ENCODE results near the gene SYNDIG1.

The SYNDIG1 gene

DNA sequence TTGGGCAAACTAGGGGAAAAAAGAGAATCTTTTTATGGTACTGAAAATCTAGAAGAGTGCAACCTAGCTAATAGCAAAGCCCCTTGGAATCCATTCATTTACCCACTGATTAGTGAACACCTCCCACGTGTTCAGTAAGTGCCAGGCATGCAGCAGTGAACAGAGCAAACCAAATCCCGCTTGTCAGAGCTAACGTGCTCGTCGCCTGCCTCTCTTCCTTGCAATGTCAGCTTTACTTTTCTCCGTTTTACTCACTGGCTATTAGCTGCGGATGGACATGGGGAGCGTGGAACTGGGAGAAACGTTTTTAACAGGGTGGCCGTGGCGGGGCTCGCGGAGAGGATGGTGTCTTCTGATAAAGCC lies 120.4 kb downstream of the SYNDIG1 start:
- Histone ChIP-seq H2BK5ac (ENCODE audit: low read depth, low read length, poor library complexity, severe bottlenecking) (no peak overlapping the region), H3K4me1 (ENCODE audit: control insufficient read depth, insufficient read depth, low read depth, low read length) (peaks cover 8% of the 10 kb centered on the region), H4K8ac (ENCODE audit: low read length) (no peak overlapping the region), H3K79me1 (replicated peaks; ENCODE audit: low read length, poor library complexity, severe bottlenecking) (no peaks in the 10 kb centered on the region), H3K36me3 (ENCODE audit: control insufficient read depth in 1 of 2, insufficient read depth in 2 of 2, low read depth in 1 of 2, low read length in 2 of 2) (no peaks in the 10 kb centered on the region), H2AFZ (ENCODE audit: low read depth, low read length) (no peak overlapping the region), H3K27ac (ENCODE audit: low read length, poor library complexity, severe bottlenecking) (no peak overlapping the region), H2BK120ac (ENCODE audit: low read depth, low read length) (no peak overlapping the region), H2BK15ac (ENCODE audit: low read depth, poor library complexity, severe bottlenecking) (no peak overlapping the region), H3K27me3 (ENCODE audit: control insufficient read depth in 1 of 2, insufficient read depth in 1 of 2, low read length in 2 of 2) (peaks cover 0 to 9% of the 10 kb centered on the region in 2 experiments), H3K4me3 (ENCODE audit: insufficient read depth in 1 of 2, low read depth in 1 of 2, low read length in 2 of 2) (no peak overlapping the region), H3K9me3 (ENCODE audit: control insufficient read depth, low read length) (no peaks in the 10 kb centered on the region), H3K23ac (ENCODE audit: low read length in 2 of 2) (no peak overlapping the region), H3K4ac (ENCODE audit: low read depth in 1 of 2, low read length in 2 of 2) (no peak overlapping the region), H3K18ac (ENCODE audit: low read depth in 1 of 2, low read length in 2 of 2) (no peak overlapping the region), H4K91ac (ENCODE audit: low read length) (no peak overlapping the region), H2AK5ac (ENCODE audit: low read length, severe bottlenecking) (no peak overlapping the region), H3K4me2 (ENCODE audit: low read length, poor library complexity, severe bottlenecking) (no peak overlapping the region), H2BK12ac (ENCODE audit: low read length in 2 of 2) (no peak overlapping the region), H3K9ac (ENCODE audit: low read length) (no peak overlapping the region), H3K14ac (ENCODE audit: low read length in 2 of 2) (no peak overlapping the region)
- WGBS = 79% methylated on average over 13 of the region's 13 CpGs
- DNase-seq = no peak

DNA sequence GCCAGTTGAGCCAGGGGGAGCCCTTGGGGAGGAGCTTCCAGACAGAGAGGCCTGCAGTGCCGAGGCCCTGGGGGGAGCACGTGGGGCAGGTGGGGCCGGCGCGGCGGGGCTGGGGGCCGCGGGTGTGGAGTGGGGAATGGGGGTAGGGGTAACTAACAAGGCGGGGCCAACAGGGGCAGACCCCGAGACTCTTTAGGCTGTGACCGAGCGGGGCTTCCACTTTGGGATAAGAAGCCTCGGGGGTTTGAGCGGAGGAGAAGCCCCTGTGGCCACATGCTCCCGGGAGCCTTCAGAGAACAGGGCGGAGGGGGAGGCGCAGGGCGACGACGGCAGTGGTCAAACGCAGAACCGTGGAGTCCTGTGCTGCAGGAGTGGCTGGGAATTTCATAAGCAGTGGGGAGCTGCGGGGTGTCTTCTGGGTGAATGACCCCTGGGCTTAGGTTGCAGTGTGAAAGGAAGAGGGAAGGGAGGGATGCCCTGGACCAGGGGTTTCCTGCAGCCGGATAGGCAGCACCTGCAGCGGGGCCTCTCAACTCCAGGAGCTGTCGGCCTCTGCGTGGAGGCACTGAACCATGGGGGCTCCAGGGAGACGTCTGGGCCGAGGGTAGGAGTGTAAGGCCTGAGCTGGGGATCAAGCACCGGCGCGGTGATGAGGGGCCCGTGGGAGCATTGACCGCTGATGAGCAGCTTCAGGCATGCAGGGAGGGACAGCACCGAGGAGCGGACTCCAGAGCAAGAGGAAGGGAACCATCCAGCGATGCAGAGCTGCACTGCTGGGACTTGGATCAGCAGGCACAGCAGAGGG lies 121.0 kb downstream of the SYNDIG1 start:
- Histone ChIP-seq H3K14ac (ENCODE audit: low read length in 2 of 2) (no peak overlapping the region), H3K36me3 (ENCODE audit: control insufficient read depth in 1 of 2, insufficient read depth in 2 of 2, low read depth in 1 of 2, low read length in 2 of 2) (no peaks in the 10 kb centered on the region), H2BK5ac (ENCODE audit: low read depth, low read length, poor library complexity, severe bottlenecking) (no peak overlapping the region), H3K23ac (ENCODE audit: low read length in 2 of 2) (no peak overlapping the region), H2AFZ (ENCODE audit: low read depth, low read length) (no peak overlapping the region), H3K27ac (ENCODE audit: low read length, poor library complexity, severe bottlenecking) (no peak overlapping the region), H2BK12ac (ENCODE audit: low read length in 2 of 2) (no peak overlapping the region), H3K27me3 (ENCODE audit: control insufficient read depth in 1 of 2, insufficient read depth in 1 of 2, low read length in 2 of 2) (peaks cover 0 to 9% of the 10 kb centered on the region in 2 experiments), H4K8ac (ENCODE audit: low read length) (no peak overlapping the region), H3K4me3 (ENCODE audit: insufficient read depth in 1 of 2, low read depth in 1 of 2, low read length in 2 of 2) (no peak overlapping the region), H4K91ac (ENCODE audit: low read length) (no peak overlapping the region), H3K4me1 (ENCODE audit: control insufficient read depth, insufficient read depth, low read depth, low read length) (peaks cover 4% of the 10 kb centered on the region), H3K79me1 (replicated peaks; ENCODE audit: low read length, poor library complexity, severe bottlenecking) (no peaks in the 10 kb centered on the region), H2BK120ac (ENCODE audit: low read depth, low read length) (no peak overlapping the region), H2AK5ac (ENCODE audit: low read length, severe bottlenecking) (no peak overlapping the region), H3K4ac (ENCODE audit: low read depth in 1 of 2, low read length in 2 of 2) (no peak overlapping the region), H3K18ac (ENCODE audit: low read depth in 1 of 2, low read length in 2 of 2) (no peak overlapping the region), H2BK15ac (ENCODE audit: low read depth, poor library complexity, severe bottlenecking) (no peak overlapping the region), H3K9me3 (ENCODE audit: control insufficient read depth, low read length) (no peaks in the 10 kb centered on the region), H3K9ac (ENCODE audit: low read length) (no peak overlapping the region), H3K4me2 (ENCODE audit: low read length, poor library complexity, severe bottlenecking) (no peak overlapping the region)
- 81% methylated on average over 37 of the region's 37 CpGs for WGBS
- DNase-seq = no peak

DNA sequence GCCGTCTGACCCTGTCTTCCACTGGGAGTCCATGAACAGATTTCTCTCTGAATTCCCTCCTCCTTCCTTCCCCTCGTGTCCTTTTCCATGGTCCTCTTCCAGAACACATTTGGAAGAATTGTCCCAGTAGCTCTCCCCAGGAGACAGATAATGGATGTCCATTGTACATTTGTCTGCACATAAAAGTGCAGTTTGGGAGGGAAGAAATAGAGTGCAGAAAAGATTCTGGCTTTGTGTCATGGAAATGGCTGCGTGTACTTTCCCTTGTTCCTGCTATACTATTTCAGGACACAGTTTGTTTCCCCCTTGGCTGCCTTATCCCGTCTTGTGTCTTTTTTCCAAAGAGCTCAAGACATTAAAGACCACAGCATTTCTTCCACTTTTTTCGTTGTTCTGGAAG lies 127.6 kb downstream of the SYNDIG1 start:
- H3K9ac ChIP-seq (ENCODE audit: low read length) = no peak overlapping the region
- H3K18ac ChIP-seq (ENCODE audit: low read depth in 1 of 2, low read length in 2 of 2) = no peak overlapping the region
- H2BK5ac ChIP-seq (ENCODE audit: low read depth, low read length, poor library complexity, severe bottlenecking) = no peak overlapping the region
- H3K27ac ChIP-seq (ENCODE audit: low read length, poor library complexity, severe bottlenecking) = no peak overlapping the region
- no peak overlapping the region for H2BK120ac ChIP-seq (ENCODE audit: low read depth, low read length)
- peaks cover 27% of the 10 kb centered on the region for H3K9me3 ChIP-seq (ENCODE audit: control insufficient read depth, low read length)
- no peak overlapping the region for H3K23ac ChIP-seq (ENCODE audit: low read length in 2 of 2)
- H2AFZ ChIP-seq (ENCODE audit: low read depth, low read length) = no peak overlapping the region
- no peak overlapping the region for H3K4ac ChIP-seq (ENCODE audit: low read depth in 1 of 2, low read length in 2 of 2)
- DNase-seq = no peak
- H3K4me1 ChIP-seq (ENCODE audit: control insufficient read depth, insufficient read depth, low read depth, low read length) = no peaks in the 10 kb centered on the region
- 59% methylated on average over 3 of the region's 5 CpGs for WGBS
- no peaks in the 10 kb centered on the region for H3K79me1 ChIP-seq (replicated peaks; ENCODE audit: low read length, poor library complexity, severe bottlenecking)
- H4K8ac ChIP-seq (ENCODE audit: low read length) = no peak overlapping the region
- peaks cover 0 to 17% of the 10 kb centered on the region in 2 experiments for H3K27me3 ChIP-seq (ENCODE audit: control insufficient read depth in 1 of 2, insufficient read depth in 1 of 2, low read length in 2 of 2)
- no peak overlapping the region for H4K91ac ChIP-seq (ENCODE audit: low read length)
- H2BK15ac ChIP-seq (ENCODE audit: low read depth, poor library complexity, severe bottlenecking) = no peak overlapping the region
- no peak overlapping the region for H2AK5ac ChIP-seq (ENCODE audit: low read length, severe bottlenecking)
- no peaks in the 10 kb centered on the region for H3K36me3 ChIP-seq (ENCODE audit: control insufficient read depth in 1 of 2, insufficient read depth in 2 of 2, low read depth in 1 of 2, low read length in 2 of 2)
- H3K14ac ChIP-seq (ENCODE audit: low read length in 2 of 2) = no peak overlapping the region
- H3K4me3 ChIP-seq (ENCODE audit: insufficient read depth in 1 of 2, low read depth in 1 of 2, low read length in 2 of 2) = no peak overlapping the region
- H2BK12ac ChIP-seq (ENCODE audit: low read length in 2 of 2) = no peak overlapping the region
- no peak overlapping the region for H3K4me2 ChIP-seq (ENCODE audit: low read length, poor library complexity, severe bottlenecking)

DNA sequence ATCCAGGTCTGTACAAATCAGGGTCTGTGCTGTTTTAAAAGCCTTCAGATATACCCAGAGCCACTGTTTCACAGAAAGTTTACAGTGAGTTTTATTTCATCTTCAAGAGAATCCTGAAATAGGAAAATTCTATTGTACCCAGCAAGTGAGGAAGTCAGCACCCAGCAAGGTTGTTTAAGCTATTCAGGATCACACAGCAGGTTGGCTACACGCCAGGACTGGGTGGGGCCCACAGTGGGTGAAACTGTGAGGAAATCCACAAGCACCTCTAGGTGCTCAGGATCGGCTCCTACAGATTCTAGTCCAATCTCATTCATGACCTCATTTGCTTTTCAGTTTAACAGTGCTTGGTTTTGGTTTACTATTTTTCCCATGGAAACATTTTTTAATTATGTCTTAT lies 128.9 kb downstream of the SYNDIG1 start:
- no peak overlapping the region for H3K18ac ChIP-seq (ENCODE audit: low read depth in 1 of 2, low read length in 2 of 2)
- H2BK12ac ChIP-seq (ENCODE audit: low read length in 2 of 2) = no peak overlapping the region
- WGBS = 84% methylated on average over 2 of the region's 2 CpGs
- no peaks in the 10 kb centered on the region for H3K4me1 ChIP-seq (ENCODE audit: control insufficient read depth, insufficient read depth, low read depth, low read length)
- no peak overlapping the region for H3K27ac ChIP-seq (ENCODE audit: low read length, poor library complexity, severe bottlenecking)
- no peak overlapping the region for H3K9ac ChIP-seq (ENCODE audit: low read length)
- H3K79me1 ChIP-seq (replicated peaks; ENCODE audit: low read length, poor library complexity, severe bottlenecking) = no peaks in the 10 kb centered on the region
- no peak overlapping the region for H3K14ac ChIP-seq (ENCODE audit: low read length in 2 of 2)
- no peaks in the 10 kb centered on the region for H3K36me3 ChIP-seq (ENCODE audit: control insufficient read depth in 1 of 2, insufficient read depth in 2 of 2, low read depth in 1 of 2, low read length in 2 of 2)
- H3K27me3 ChIP-seq (ENCODE audit: control insufficient read depth in 1 of 2, insufficient read depth in 1 of 2, low read length in 2 of 2) = peaks cover 0 to 14% of the 10 kb centered on the region in 2 experiments
- no peak overlapping the region for H4K8ac ChIP-seq (ENCODE audit: low read length)
- no peak overlapping the region for H2AFZ ChIP-seq (ENCODE audit: low read depth, low read length)
- no peak overlapping the region for H3K23ac ChIP-seq (ENCODE audit: low read length in 2 of 2)
- H2BK15ac ChIP-seq (ENCODE audit: low read depth, poor library complexity, severe bottlenecking) = no peak overlapping the region
- no peak overlapping the region for H2BK5ac ChIP-seq (ENCODE audit: low read depth, low read length, poor library complexity, severe bottlenecking)
- H3K9me3 ChIP-seq (ENCODE audit: control insufficient read depth, low read length) = peaks cover 27% of the 10 kb centered on the region
- no peak overlapping the region for H3K4ac ChIP-seq (ENCODE audit: low read depth in 1 of 2, low read length in 2 of 2)
- no peak overlapping the region for H4K91ac ChIP-seq (ENCODE audit: low read length)
- H3K4me2 ChIP-seq (ENCODE audit: low read length, poor library complexity, severe bottlenecking) = no peak overlapping the region
- no peak overlapping the region for H2BK120ac ChIP-seq (ENCODE audit: low read depth, low read length)
- no peak overlapping the region for H2AK5ac ChIP-seq (ENCODE audit: low read length, severe bottlenecking)
- no peak for DNase-seq
- H3K4me3 ChIP-seq (ENCODE audit: insufficient read depth in 1 of 2, low read depth in 1 of 2, low read length in 2 of 2) = no peak overlapping the region
